Adrenal gland (tissue), 12 donors: Measurements from ENCODE around the gene FBXL16. TPM values are rescaled to one million over a fixed set of nuclear protein-coding genes. Genes with fewer than 3 reads are reported as not detected.
A peak's percentile ranks its signal among the peaks of the same experiment; 100 is the strongest.

Experiments used
- DNase-seq, 7 donors: peaks; one replicate each; pipeline ENCODE4 v3.0.0-alpha.2; 2019 to 2020
- H3K27ac ChIP-seq, 5 donors: fragments of 200-600 bp; sonication (generic) in 4 of 5; 1 replicate in 3 of 5; 2 replicates in 2 of 5; pipeline versions ENCODE4 v1.5.1 to v1.8.0; 2016 to 2020; ENCODE audit warnings: mild to moderate bottlenecking in 1 of 5
- H3K27me3 ChIP-seq: fragments of 200-600 bp; 2 replicates; pipeline ENCODE4 v1.8.0; 2021
- H3K36me3 ChIP-seq, 2 donors: fragments of 200-600 bp; replicated peaks in 1 of 2; 1 replicate in 1 of 2; 2 replicates in 1 of 2; pipeline versions ENCODE4 v1.5.1 to v1.8.0; 2018 to 2022
- H3K4me1 ChIP-seq, 2 donors: fragments of 200-600 bp; replicated peaks in 1 of 2; 1 replicate in 1 of 2; 2 replicates in 1 of 2; pipeline versions ENCODE4 v1.5.1 to v1.8.0; 2018 to 2021
- H3K4me3 ChIP-seq, 4 donors: fragments of 200-600 bp; sonication (generic) in 3 of 4; one replicate each; pipeline ENCODE4 v1.5.1; 2016 to 2018
- H3K9me3 ChIP-seq, 3 donors: fragments of 200-600 bp; sonication (generic) in 1 of 3; replicated peaks in 1 of 3; 1 replicate in 2 of 3; 2 replicates in 1 of 3; pipeline versions ENCODE4 v1.5.1 to v1.8.0; 2016 to 2021
- POLR2A ChIP-seq, 2 donors: fragments of 450-650 bp; IDR thresholded peaks; one replicate each; pipeline ENCODE4 v1.6.1; 2017; ENCODE audit warnings: antibody characterized with exemption in 2 of 2, mild to moderate bottlenecking in 2 of 2, moderate library complexity in 1 of 2
- WGBS, 4 donors: extraction: QIAGEN DNeasy Blood & Tissue Kit in 2 of 4; methylation state at CpG; one replicate each; pipeline versions ENCODE4 v1.1.5 to v1.1.7; 2013 to 2017; 5-methylcytosine and 5-hydroxymethylcytosine counted together
- intact Hi-C, 2 donors: fragments of 100-400 bp; cut with DNase I; formaldehyde crosslinking; loops; one replicate each; pipeline versions ENCODE4 v1.14.1 to v1.15.0; 2022 to 2023
- polyA plus RNA-seq, 3 donors: library from polyadenylated mRNA; stranded (reverse); fragments of 200-250 nt in 2 of 3; fragments of 350-450 nt in 1 of 3; fragmentation: Illumina TruSeq in 1 of 3; extraction: RNeasy Lipid Tissue Mini Kit (QIAGEN cat#74804) in 1 of 3; gene quantifications; one replicate each; pipeline ENCODE4 v1.2.3, GENCODE V29; 2013 to 2014
- total RNA-seq, 9 donors: library from RNA; depleted of rRNA in 4 of 9; stranded (reverse); fragments of >200 nt in 4 of 9; fragments of 120-200 nt in 1 of 9; fragmentation: NEBNext Ultra II Directional in 1 of 9; extraction: Animal tissue kit (Norgen Biotek cat#: 25700) in 1 of 9; gene quantifications; one replicate each; pipeline versions ENCODE4 v1.1.0 to v1.2.4, GENCODE V29; 2013 to 2023
- TF ChIP-seq, protein P1 (sequence below), 6 experiments: fragments of 450-650 bp in 4 of 6; fragments of 200-600 bp in 2 of 6; sonication (generic) in 1 of 6; IDR thresholded peaks; 1 replicate in 5 of 6; 2 replicates in 1 of 6; pipeline versions ENCODE4 v1.5.1 to v1.8.0; 2016 to 2021; ENCODE audit warnings: antibody characterized with exemption in 6 of 6, mild to moderate bottlenecking in 2 of 6, moderate library complexity in 1 of 6
- donor health status: healthy with polysubstance abuse.
- donor health status: Bipolar disorder and iron deficiency.
- donor health status: DM: yes; HTN: yes; CAD: no.
- donor health status: DM: no; HTN: no; CAD: no.
- donor health status: DM: no; HTN: no; CAD: no.
- donor health status: DM: yes; HTN: yes; CAD: no.

The FBXL16 gene
- total and polyA plus RNA-seq, 12 donors, result 0.17 to 18.3 (median 5.2) TPM; not detected in 1

DNA sequence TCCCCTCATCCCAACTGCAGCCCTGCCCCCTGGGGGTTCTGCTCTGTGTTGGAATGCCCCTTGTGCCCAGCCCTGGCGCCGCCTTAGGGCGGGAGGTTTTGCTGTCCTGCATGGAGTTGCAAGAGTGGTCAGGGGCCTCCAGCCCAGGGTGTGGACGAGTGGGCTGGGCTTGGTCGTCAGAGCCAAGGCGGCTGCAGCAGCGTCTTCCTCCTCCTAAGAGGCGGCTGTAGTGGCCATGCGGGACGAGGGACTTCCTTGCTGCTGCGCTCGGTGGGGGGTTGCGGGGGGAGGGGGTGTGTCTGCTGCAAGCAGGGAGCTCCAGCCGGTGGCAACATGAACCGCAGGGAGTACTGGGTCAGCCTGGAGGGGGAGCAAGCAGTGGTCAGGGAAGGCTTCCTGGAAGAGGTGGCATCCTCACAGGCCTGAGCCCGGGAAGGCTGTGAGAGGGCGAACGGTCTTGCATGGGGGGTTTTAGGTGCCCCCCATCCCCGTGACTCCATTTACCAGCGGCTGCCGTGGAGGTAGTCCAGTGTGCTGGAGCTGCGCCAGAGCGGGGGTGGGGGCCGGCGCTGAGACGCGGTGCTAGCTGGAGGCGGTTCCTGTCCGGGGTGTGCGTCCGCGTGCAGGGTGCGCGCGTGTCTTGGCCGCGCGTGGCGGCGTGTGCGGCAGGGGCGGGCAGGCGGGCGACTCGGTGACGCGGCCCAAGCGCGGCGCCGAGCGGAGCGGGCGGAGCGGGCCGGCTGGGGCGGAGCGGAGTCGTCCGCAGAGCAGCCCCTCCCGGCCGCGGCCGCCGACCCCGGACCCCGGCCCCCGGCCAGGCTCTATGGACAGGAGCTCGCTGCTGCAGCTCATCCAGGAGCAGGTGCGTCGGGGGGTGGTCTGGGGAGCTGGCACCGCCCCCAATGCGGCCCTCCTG, 30.4 kb downstream of the FBXL16 start, which contains the start of gene RHBDL1:
Gene RHBDL1 (plus strand): TSS at position 704 of the 916 bp plus-strand sequence. CDS start 120 bp downstream, at position 824.
- H3K9me3 ChIP-seq, result no peaks in the 10 kb centered on the region
- no peaks in the 10 kb centered on the region for H3K27me3 ChIP-seq
- peak in 2 of 7 donors; percentile 61 to 62 for DNase-seq
- intact Hi-C loops, result no loop called here
- H3K36me3 ChIP-seq, result peaks cover 0 to 35% of the 10 kb centered on the region in 2 donors
- peaks cover 13 to 15% of the 10 kb centered on the region in 2 donors for H3K4me1 ChIP-seq
- peak within 1 kb of the TSS in 3 of 5 donors; percentile 47 to 77 (median 50) for H3K27ac ChIP-seq
- peak within 1 kb of the TSS in 1 of 4 donors; percentile 51 for H3K4me3 ChIP-seq
- no peak for TF ChIP-seq POLR2A (IDR thresholded peaks at IDR 0.05)
- TF ChIP-seq, protein P1, sequence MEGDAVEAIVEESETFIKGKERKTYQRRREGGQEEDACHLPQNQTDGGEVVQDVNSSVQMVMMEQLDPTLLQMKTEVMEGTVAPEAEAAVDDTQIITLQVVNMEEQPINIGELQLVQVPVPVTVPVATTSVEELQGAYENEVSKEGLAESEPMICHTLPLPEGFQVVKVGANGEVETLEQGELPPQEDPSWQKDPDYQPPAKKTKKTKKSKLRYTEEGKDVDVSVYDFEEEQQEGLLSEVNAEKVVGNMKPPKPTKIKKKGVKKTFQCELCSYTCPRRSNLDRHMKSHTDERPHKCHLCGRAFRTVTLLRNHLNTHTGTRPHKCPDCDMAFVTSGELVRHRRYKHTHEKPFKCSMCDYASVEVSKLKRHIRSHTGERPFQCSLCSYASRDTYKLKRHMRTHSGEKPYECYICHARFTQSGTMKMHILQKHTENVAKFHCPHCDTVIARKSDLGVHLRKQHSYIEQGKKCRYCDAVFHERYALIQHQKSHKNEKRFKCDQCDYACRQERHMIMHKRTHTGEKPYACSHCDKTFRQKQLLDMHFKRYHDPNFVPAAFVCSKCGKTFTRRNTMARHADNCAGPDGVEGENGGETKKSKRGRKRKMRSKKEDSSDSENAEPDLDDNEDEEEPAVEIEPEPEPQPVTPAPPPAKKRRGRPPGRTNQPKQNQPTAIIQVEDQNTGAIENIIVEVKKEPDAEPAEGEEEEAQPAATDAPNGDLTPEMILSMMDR (IDR thresholded peaks at IDR 0.05), result peak in 1 of 6 experiments; percentile 17
- WGBS, 4 donors, result 5 to 6% methylated on average over 60 to 73 of the region's 73 CpGs; no CpG with 5 or more reads in 2 of the 4 donors

DNA sequence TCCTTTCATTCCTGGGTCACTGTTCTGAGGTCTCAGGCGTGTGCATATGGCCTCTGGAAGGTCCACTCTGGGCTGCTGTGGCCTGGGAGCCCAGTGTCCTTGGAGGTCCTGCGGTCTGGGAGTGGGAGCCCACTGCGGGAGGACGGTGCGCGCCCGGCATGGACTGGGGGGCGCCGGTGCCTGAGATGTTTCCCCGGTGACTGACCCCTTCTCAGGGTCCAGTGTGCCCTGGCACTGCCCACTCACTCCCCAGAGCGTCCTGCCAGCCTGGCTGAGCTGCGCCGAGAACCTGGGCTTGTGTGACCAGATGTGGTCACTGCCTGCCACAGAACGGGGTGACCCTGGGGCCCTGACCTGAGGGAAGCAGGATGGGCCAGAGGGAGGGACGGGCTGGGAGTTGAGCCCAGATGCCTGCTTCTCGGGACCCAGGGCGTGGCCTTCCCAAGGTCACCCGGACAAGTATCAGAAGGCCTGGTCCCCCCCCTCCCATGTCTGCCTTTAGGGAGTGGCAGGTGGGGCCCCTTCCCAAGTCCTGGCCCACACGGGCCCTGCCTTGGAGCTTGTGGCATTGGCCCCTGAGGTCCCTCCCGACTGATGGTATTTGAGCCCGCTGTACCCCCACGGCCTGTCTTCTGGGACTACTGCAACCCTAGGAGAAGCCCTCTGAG, 31.3 kb downstream of the FBXL16 start:
- TF ChIP-seq POLR2A (IDR thresholded peaks at IDR 0.05), result no peak
- TF ChIP-seq, protein P1 (IDR thresholded peaks at IDR 0.05), result no peak
- peak in 4 of 7 donors; percentile 80 to 86 (median 82) for DNase-seq
- intact Hi-C loops, result no loop called here
- WGBS, 4 donors, result 50 to 60% (median 55%) methylated on average over 9 to 22 of the region's 22 CpGs
- H3K27me3 ChIP-seq, result no peaks in the 10 kb centered on the region
- H3K4me3 ChIP-seq, result no peak overlapping the region
- H3K4me1 ChIP-seq, result peaks cover 15 to 16% of the 10 kb centered on the region in 2 donors
- H3K36me3 ChIP-seq, result peaks cover 0 to 44% of the 10 kb centered on the region in 2 donors
- H3K9me3 ChIP-seq, result no peaks in the 10 kb centered on the region
- H3K27ac ChIP-seq, result peak overlapping the region in 3 of 5 donors; percentile 49 to 77 (median 50)

DNA sequence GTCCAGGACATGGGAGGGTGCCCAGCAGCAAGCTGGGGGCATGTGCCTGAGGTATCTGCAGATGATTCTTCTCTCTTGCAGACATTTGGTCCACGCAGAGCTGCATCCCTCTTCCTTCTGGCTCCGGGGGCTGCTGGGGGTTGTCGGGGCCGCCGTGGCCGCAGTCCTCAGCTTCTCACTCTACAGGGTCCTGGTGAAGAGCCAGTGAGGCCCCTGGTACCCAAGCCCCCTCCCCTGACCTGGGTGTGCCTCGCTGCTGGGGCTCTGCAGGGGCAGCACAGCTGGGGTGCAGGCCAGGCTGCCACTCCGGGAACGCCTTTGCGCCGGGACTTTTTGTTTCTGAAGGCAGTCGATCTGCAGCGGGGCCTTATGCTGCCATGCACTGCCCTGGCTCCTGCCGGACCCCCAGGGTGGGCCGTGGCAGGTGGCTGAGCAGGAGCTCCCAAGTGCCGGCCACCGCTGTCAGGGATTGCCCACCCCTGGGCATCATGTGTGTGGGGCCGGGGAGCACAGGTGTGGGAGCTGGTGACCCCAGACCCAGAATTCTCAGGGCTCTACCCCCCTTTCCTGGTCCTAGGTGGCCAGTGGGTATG, 32.1 kb downstream of the FBXL16 start:
- no peaks in the 10 kb centered on the region for H3K9me3 ChIP-seq
- no peaks in the 10 kb centered on the region for H3K27me3 ChIP-seq
- no peak for DNase-seq
- H3K27ac ChIP-seq, result peak overlapping the region in 1 of 5 donors; percentile 49
- peaks cover 23 to 24% of the 10 kb centered on the region in 2 donors for H3K4me1 ChIP-seq
- intact Hi-C loops, result no loop called here
- H3K36me3 ChIP-seq, result peaks cover 0 to 44% of the 10 kb centered on the region in 2 donors
- TF ChIP-seq, protein P1 (IDR thresholded peaks at IDR 0.05), result no peak
- TF ChIP-seq POLR2A (IDR thresholded peaks at IDR 0.05), result no peak
- WGBS, 4 donors, result 91 to 95% (median 93%) methylated on average over 8 to 18 of the region's 18 CpGs
- no peak overlapping the region for H3K4me3 ChIP-seq
